ENCODE results near the gene ST3GAL4.

DNA sequence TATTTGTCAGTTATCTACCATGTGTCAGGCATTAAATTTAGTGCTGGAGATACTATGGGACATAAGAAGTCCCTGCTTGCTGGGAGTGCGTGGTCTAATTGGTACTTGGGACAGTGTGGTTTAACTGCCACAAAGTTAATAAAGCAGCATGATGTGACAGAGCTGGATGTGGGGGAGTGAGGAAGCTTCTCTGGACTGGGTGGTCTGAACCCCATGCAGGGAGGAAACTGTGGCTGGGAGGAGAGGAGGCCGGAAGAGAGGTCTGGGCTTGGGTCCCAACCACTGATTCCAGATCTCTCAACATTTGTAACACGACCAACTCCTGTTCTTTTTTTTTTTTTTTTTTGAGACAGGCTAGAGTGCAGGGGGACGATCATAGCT, 37.1 kb downstream of the ST3GAL4 start:
- TF ChIP-seq, protein P1, sequence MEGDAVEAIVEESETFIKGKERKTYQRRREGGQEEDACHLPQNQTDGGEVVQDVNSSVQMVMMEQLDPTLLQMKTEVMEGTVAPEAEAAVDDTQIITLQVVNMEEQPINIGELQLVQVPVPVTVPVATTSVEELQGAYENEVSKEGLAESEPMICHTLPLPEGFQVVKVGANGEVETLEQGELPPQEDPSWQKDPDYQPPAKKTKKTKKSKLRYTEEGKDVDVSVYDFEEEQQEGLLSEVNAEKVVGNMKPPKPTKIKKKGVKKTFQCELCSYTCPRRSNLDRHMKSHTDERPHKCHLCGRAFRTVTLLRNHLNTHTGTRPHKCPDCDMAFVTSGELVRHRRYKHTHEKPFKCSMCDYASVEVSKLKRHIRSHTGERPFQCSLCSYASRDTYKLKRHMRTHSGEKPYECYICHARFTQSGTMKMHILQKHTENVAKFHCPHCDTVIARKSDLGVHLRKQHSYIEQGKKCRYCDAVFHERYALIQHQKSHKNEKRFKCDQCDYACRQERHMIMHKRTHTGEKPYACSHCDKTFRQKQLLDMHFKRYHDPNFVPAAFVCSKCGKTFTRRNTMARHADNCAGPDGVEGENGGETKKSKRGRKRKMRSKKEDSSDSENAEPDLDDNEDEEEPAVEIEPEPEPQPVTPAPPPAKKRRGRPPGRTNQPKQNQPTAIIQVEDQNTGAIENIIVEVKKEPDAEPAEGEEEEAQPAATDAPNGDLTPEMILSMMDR (conservative IDR thresholded peaks at IDR 0.05; ENCODE audit: low read length) = no peak
- TF ChIP-seq EZH2phosphoT487 (IDR thresholded peaks at IDR 0.05; ENCODE audit: borderline replicate concordance, low read depth, low read length) = no peak

All from OCI-LY7 (cell line).